ENCODE measurements around the gene TSPAN12.

TSPAN12 gene

GRCh38 chr7:120813089-120813488, 44.9 kb downstream of the TSPAN12 start:
- Histone ChIP-seq H3K9me3 (ENCODE audit: low read length) (no peaks in the 10 kb centered on the region), H3K4me1 (ENCODE audit: insufficient read depth, low read length) (no peaks in the 10 kb centered on the region), H3K4me3 (ENCODE audit: low read length) (no peak overlapping the region), H2AFZ (ENCODE audit: low read depth, low read length) (no peak overlapping the region), H3K27me3 (ENCODE audit: insufficient read depth, low read length) (no peaks in the 10 kb centered on the region), H3K36me3 (ENCODE audit: insufficient read depth, low read length) (peaks cover 17% of the 10 kb centered on the region)

GRCh38 chr7:120809260-120809659, 48.7 kb downstream of the TSPAN12 start:
- Histone ChIP-seq H2AFZ (ENCODE audit: low read depth, low read length) (no peak overlapping the region), H3K9me3 (ENCODE audit: low read length) (no peaks in the 10 kb centered on the region), H3K27me3 (ENCODE audit: insufficient read depth, low read length) (no peaks in the 10 kb centered on the region), H3K4me3 (ENCODE audit: low read length) (no peak overlapping the region), H3K36me3 (ENCODE audit: insufficient read depth, low read length) (peaks cover 16% of the 10 kb centered on the region), H3K4me1 (ENCODE audit: insufficient read depth, low read length) (no peaks in the 10 kb centered on the region)

DNA sequence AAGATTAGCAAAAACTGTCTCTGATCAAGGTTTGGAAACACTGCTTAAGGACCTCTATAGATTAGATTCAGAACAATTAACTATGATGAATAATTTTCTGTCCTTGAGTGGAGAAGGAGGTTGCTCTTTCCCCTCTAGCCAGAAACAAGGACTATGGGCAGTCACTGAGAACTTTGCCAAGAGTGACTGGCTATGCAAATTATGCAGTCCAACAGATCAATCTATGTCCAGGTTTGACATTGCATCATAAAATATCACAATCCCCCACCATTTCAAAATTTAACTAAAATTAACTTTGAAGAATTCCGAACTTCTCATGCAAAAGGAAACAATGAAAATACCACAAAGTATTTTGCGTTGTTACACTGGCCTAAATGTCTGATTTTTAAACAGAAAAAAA, 50.6 kb downstream of the TSPAN12 start:
- no peaks in the 10 kb centered on the region for H3K27me3 ChIP-seq (ENCODE audit: insufficient read depth, low read length)
- H2AFZ ChIP-seq (ENCODE audit: low read depth, low read length): no peak overlapping the region
- H3K4me1 ChIP-seq (ENCODE audit: insufficient read depth, low read length): no peaks in the 10 kb centered on the region
- H3K36me3 ChIP-seq (ENCODE audit: insufficient read depth, low read length): peaks cover 15% of the 10 kb centered on the region
- no peaks in the 10 kb centered on the region for H3K9me3 ChIP-seq (ENCODE audit: low read length)
- H3K4me3 ChIP-seq (ENCODE audit: low read length): no peak overlapping the region

DNA sequence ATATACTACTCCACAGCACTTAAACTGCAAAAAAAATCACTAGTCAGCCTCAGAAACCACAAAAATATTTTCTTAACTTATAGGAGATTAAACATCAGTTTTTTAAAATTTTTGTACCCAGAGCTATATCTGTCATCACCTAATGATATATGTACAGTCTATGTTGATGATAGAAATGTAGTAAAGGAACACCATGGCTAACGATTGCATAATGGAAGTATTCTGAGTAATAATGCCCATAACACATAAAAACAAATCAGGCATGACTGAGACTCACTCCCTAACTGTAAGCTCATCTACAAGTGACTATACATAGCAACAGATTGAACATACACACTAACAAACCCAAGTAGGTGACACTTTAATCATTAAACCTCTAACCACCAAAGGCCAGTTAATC, 51.3 kb downstream of the TSPAN12 start:
- Histone ChIP-seq H3K9me3 (ENCODE audit: low read length) (no peaks in the 10 kb centered on the region), H3K36me3 (ENCODE audit: insufficient read depth, low read length) (peaks cover 13% of the 10 kb centered on the region), H3K4me3 (ENCODE audit: low read length) (no peak overlapping the region), H3K27me3 (ENCODE audit: insufficient read depth, low read length) (no peaks in the 10 kb centered on the region), H3K4me1 (ENCODE audit: insufficient read depth, low read length) (no peaks in the 10 kb centered on the region), H2AFZ (ENCODE audit: low read depth, low read length) (no peak overlapping the region)

- Histone ChIP-seq H3K4me1 (ENCODE audit: insufficient read depth, low read length) (no peaks in the 10 kb centered on the region), H3K4me3 (ENCODE audit: low read length) (no peak overlapping the region), H2AFZ (ENCODE audit: low read depth, low read length) (no peak overlapping the region), H3K36me3 (ENCODE audit: insufficient read depth, low read length) (peaks cover 13% of the 10 kb centered on the region), H3K27me3 (ENCODE audit: insufficient read depth, low read length) (no peaks in the 10 kb centered on the region), H3K9me3 (ENCODE audit: low read length) (no peaks in the 10 kb centered on the region)
Observed at GRCh38 chr7:120805636-120806388, 52.1 kb downstream of the TSPAN12 start.

DNA sequence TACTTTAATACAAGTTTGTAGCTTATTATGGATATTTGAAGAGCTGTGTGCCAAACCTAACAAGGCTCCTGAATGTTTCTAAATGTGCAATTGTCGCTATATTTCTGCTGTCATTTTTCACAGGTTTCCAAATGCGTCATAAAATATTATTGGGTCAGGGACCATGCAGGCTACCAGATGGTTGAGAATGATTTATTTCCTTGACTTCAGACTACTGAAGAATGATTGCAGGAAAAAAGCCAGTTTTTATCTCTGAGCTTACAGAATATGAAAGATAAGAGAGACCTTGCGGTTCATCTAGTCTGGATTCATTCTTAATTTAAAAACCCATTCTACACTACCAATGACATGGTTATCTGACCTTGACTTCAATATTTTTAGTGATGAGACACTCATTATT, 55.2 kb downstream of the TSPAN12 start:
- H3K36me3 ChIP-seq (ENCODE audit: insufficient read depth, low read length): peaks cover 4% of the 10 kb centered on the region

GRCh38 chr7:120799813-120800475, 58.0 kb downstream of the TSPAN12 start:
- H3K9me3 ChIP-seq (ENCODE audit: low read length): peaks cover 5% of the 10 kb centered on the region
- H3K27me3 ChIP-seq (ENCODE audit: insufficient read depth, low read length): no peaks in the 10 kb centered on the region
- no peak overlapping the region for H2AFZ ChIP-seq (ENCODE audit: low read depth, low read length)
- H3K4me3 ChIP-seq (ENCODE audit: low read length): no peak overlapping the region
- H3K36me3 ChIP-seq (ENCODE audit: insufficient read depth, low read length): no peaks in the 10 kb centered on the region
- H3K4me1 ChIP-seq (ENCODE audit: insufficient read depth, low read length): no peaks in the 10 kb centered on the region

More for the DNA sequence above, 55.2 kb downstream of the TSPAN12 start:
- no peaks in the 10 kb centered on the region for H3K27me3 ChIP-seq (ENCODE audit: insufficient read depth, low read length)
- H3K9me3 ChIP-seq (ENCODE audit: low read length): no peaks in the 10 kb centered on the region
- no peak overlapping the region for H3K4me3 ChIP-seq (ENCODE audit: low read length)
- H2AFZ ChIP-seq (ENCODE audit: low read depth, low read length): no peak overlapping the region
- H3K4me1 ChIP-seq (ENCODE audit: insufficient read depth, low read length): no peaks in the 10 kb centered on the region

GRCh38 chr7:120799147-120799546, 58.8 kb downstream of the TSPAN12 start:
- Histone ChIP-seq H3K36me3 (ENCODE audit: insufficient read depth, low read length) (no peaks in the 10 kb centered on the region), H3K9me3 (ENCODE audit: low read length) (peaks cover 5% of the 10 kb centered on the region), H3K4me3 (ENCODE audit: low read length) (no peak overlapping the region), H3K27me3 (ENCODE audit: insufficient read depth, low read length) (no peaks in the 10 kb centered on the region), H3K4me1 (ENCODE audit: insufficient read depth, low read length) (no peaks in the 10 kb centered on the region), H2AFZ (ENCODE audit: low read depth, low read length) (no peak overlapping the region)

DNA sequence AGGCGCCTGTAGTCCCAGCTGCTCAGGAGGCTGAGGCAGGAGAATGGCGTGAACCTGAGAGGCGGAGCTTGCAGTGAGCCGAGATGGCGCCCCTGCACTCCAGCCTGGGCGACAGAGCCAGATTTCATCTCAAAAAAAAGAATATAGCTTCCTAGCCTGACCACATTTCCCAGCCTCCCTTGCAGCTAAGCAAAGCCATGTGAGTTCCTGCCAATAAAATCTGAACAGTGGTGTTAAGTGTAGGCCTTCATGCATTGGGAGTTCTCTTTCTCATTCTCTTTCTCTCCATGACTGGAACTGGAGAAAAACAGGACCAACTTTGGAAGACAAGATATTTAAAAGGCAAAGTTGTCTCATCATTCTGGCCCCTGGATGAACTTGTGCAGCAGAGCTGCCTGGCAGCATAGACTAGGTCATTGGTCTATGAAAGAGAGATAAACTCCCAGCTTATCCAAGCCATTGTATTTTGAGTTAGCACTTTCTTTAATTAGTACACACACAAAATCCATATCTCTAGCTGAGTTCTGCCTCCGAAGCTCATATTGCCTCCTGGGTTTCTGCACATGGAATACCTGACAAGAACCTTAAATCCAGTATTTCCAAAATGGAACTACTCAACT, 60.8 kb downstream of the TSPAN12 start:
- H3K9me3 ChIP-seq (ENCODE audit: low read length): peaks cover 5% of the 10 kb centered on the region
- peaks cover 1% of the 10 kb centered on the region for H3K4me1 ChIP-seq (ENCODE audit: insufficient read depth, low read length)
- no peak overlapping the region for H3K4me3 ChIP-seq (ENCODE audit: low read length)
- no peaks in the 10 kb centered on the region for H3K27me3 ChIP-seq (ENCODE audit: insufficient read depth, low read length)
- no peaks in the 10 kb centered on the region for H3K36me3 ChIP-seq (ENCODE audit: insufficient read depth, low read length)
- no peak overlapping the region for H2AFZ ChIP-seq (ENCODE audit: low read depth, low read length)

DNA sequence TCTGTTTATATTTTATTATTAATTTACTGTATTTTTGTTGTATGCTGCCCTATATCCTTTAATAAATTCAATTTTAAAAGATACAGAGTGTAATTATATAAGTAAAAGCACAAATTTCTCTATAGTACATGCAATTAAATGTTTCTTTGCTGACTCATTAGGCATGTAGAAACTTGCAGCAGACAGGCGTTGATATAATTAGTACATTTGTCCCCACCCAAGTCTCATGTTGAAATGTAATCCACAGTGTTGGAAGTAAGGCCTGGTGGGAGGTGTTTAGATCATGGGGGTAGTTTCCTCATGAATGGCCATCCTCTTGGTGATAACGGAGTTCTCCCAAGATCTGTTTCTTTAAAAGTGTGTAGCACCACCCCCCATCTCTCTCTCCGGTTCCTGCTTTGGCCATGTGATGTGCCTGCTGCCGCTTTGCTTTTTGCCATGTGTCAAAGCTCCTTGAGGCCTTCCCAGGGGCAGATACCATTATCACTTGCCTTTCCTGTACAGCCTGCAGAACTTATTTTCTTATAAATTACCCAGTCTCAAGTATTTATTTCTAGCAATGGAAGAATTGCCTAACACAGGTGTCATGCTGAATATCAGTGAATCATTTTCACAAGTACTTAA, 63.7 kb downstream of the TSPAN12 start:
- Histone ChIP-seq H2AFZ (ENCODE audit: low read depth, low read length) (no peak overlapping the region), H3K27me3 (ENCODE audit: insufficient read depth, low read length) (no peaks in the 10 kb centered on the region), H3K4me3 (ENCODE audit: low read length) (no peak overlapping the region), H3K36me3 (ENCODE audit: insufficient read depth, low read length) (no peaks in the 10 kb centered on the region), H3K9me3 (ENCODE audit: low read length) (peaks cover 5% of the 10 kb centered on the region), H3K4me1 (ENCODE audit: insufficient read depth, low read length) (peaks cover 4% of the 10 kb centered on the region)

- no peaks in the 10 kb centered on the region for H3K27me3 ChIP-seq (ENCODE audit: insufficient read depth, low read length)
- H3K9me3 ChIP-seq (ENCODE audit: low read length): peaks cover 5% of the 10 kb centered on the region
- no peaks in the 10 kb centered on the region for H3K36me3 ChIP-seq (ENCODE audit: insufficient read depth, low read length)
- H2AFZ ChIP-seq (ENCODE audit: low read depth, low read length): no peak overlapping the region
- H3K4me1 ChIP-seq (ENCODE audit: insufficient read depth, low read length): peaks cover 7% of the 10 kb centered on the region
- no peak overlapping the region for H3K4me3 ChIP-seq (ENCODE audit: low read length)
Observed at GRCh38 chr7:120793213-120793936, 64.6 kb downstream of the TSPAN12 start.

DNA sequence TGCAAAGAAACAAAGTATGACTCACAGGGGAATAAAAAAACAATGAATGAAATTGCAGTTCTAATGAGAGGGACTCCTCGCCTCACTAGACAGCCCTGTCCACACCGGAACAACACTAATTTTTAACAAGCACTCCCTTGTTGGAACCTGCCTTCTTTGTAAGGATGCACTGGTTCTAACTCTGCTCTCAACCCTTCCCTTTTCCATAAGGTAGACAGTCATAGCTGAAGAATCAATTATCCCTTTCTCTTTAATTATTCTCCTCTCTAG, 65.1 kb downstream of the TSPAN12 start:
- Histone ChIP-seq H3K27me3 (ENCODE audit: insufficient read depth, low read length) (no peaks in the 10 kb centered on the region), H3K4me1 (ENCODE audit: insufficient read depth, low read length) (peaks cover 7% of the 10 kb centered on the region), H2AFZ (ENCODE audit: low read depth, low read length) (no peak overlapping the region), H3K4me3 (ENCODE audit: low read length) (no peak overlapping the region), H3K9me3 (ENCODE audit: low read length) (peaks cover 5% of the 10 kb centered on the region), H3K36me3 (ENCODE audit: insufficient read depth, low read length) (no peaks in the 10 kb centered on the region)
